ENCODE data around the gene CHD2.

CHD2 gene

GRCh38 chr15:92904722-92905571, 4.8 kb downstream of the CHD2 start:
- TF ChIP-seq CREB5 (CRISPR knock-in tag; IDR thresholded peaks at IDR 0.05; ENCODE audit: low read depth) (0 out of 2 replicates have a peak, but pooled peaks have one; percentile 13), GLIS3 (CRISPR knock-in tag; IDR thresholded peaks at IDR 0.05) (no peak), ESRRG (CRISPR knock-in tag; IDR thresholded peaks at IDR 0.05) (0 out of 2 replicates have a peak, but pooled peaks have one; percentile 3), PPARA (CRISPR knock-in tag; IDR thresholded peaks at IDR 0.05; ENCODE audit: borderline replicate concordance) (no peak), CSRNP3 (CRISPR knock-in tag; IDR thresholded peaks at IDR 0.05) (no peak)
- ATAC-seq, result no peak

- ATAC-seq, result no peak
- TF ChIP-seq RARB (CRISPR knock-in tag; IDR thresholded peaks at IDR 0.05), result no peak
- TF ChIP-seq ZNF8 (CRISPR knock-in tag; IDR thresholded peaks at IDR 0.05), result no peak
- TF ChIP-seq ZFP30 (CRISPR knock-in tag; IDR thresholded peaks at IDR 0.05), result no peak
Measured at GRCh38 chr15:92906020-92906419, 5.9 kb downstream of the CHD2 start.

- TF ChIP-seq RARB (CRISPR knock-in tag; IDR thresholded peaks at IDR 0.05) (no peak), CREB5 (CRISPR knock-in tag; IDR thresholded peaks at IDR 0.05; ENCODE audit: low read depth) (no peak), ESRRG (CRISPR knock-in tag; IDR thresholded peaks at IDR 0.05) (no peak), TSHZ2 (CRISPR knock-in tag; IDR thresholded peaks at IDR 0.05) (no peak), ARNTL (CRISPR knock-in tag; IDR thresholded peaks at IDR 0.05; ENCODE audit: borderline replicate concordance, low read depth) (no peak), TOX (CRISPR knock-in tag; IDR thresholded peaks at IDR 0.05; ENCODE audit: borderline replicate concordance) (no peak), POU6F1 (CRISPR knock-in tag; IDR thresholded peaks at IDR 0.05; ENCODE audit: borderline replicate concordance, low read depth) (no peak), CSDC2 (CRISPR knock-in tag; IDR thresholded peaks at IDR 0.05) (no peak), PATZ1 (CRISPR knock-in tag; IDR thresholded peaks at IDR 0.05; ENCODE audit: borderline replicate concordance) (no peak), ISL1 (CRISPR knock-in tag; IDR thresholded peaks at IDR 0.05) (no peak), CSRNP3 (CRISPR knock-in tag; IDR thresholded peaks at IDR 0.05) (no peak), ZFP30 (CRISPR knock-in tag; IDR thresholded peaks at IDR 0.05) (no peak), SNAI2 (CRISPR knock-in tag; IDR thresholded peaks at IDR 0.05) (no peak)
- no peak for ATAC-seq
Measured at GRCh38 chr15:92906563-92907081, 6.5 kb downstream of the CHD2 start.
